ENCODE data around the gene COX8A.
"Not testable (repeated sequence)": the region's sequence is repeated elsewhere in the genome, so short reads cannot be mapped to it uniquely, and the experiment has no call there.

COX8A gene, protein sequence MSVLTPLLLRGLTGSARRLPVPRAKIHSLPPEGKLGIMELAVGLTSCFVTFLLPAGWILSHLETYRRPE

DNA sequence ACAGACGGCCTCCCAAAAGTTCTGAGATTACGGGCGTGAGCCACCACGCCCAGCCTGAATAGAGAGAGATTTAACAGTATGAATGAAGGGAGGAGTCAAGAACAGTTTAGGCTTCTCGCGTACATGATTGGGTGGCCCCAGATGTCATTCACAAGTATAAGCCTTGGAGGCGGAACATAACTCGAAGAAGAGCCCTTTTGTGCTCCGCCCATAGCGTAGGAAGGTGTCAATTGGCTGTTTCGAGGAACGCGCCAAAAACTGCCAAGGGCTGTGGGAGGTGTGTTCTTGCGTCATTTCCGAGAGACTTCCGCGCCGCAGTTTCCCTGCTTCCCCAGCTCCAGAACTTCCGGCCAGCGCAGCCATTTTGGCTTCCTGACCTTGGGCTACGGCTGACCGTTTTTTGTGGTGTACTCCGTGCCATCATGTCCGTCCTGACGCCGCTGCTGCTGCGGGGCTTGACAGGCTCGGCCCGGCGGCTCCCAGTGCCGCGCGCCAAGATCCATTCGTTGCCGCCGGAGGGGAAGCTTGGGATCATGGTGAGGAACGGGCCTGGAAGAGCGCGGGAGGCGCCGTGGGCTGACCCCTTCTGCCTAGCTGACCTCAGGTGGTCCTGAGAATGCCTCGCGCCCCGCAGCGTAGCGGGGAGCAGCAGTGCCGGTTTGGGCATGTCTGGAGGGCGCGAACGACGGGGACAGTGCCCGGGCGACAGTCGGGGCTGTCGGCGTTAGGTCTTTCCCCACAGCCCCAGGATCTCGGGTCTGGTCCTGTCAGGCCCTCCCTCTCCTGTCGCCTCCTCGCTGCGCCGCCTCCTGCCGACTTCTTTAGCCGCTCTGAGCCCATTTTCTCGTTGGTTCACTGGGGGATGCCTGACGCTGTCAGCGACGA is at the start of gene COX8A:
Gene COX8A, plus strand, starts transcription at position 362 of the 885 bp plus-strand sequence. Its CDS starts 61 bp downstream, at position 423.
- peak; percentile 100 for DNase-seq

DNA sequence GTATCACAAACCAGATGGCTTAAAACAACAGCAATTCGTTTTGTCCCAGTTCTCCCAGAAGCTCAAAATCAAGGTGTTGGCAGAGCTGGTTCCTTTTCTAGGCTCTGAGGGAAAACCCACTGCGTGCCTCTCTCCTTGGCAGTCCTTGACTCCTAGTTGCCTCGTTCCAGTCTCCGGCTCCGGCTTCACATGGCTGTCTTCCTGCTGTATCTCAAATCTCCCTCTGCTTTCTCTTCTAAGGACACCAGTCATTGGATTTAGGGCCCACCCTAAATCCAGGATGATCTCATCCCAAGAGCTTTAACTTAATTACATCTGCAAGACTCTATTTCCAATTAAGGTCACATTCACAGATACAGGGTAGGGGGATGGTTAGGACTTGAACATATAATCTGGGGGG is 44.8 kb upstream of the COX8A start:
- DNase-seq, result no peak

DNA sequence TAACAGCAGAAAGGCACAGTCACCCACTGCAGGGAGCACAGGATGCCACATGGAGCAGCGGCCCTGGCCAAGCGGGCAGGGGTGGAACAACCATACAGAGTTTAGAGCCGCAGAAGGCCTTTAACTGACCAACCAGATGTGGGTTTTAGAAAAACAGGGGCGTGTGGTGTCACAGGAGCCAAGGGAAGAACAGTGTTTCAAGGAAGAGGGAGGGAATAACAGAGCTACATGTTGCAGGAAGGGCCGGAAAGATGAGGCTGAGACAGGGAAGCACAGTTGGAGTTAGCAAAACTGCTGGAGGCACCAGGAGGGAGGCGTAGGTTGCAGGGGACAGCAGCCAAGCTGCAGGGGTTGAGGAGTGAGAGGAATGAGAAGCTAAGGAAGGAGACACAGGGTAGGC is 43.4 kb upstream of the COX8A start:
- DNase-seq, result no peak

DNA sequence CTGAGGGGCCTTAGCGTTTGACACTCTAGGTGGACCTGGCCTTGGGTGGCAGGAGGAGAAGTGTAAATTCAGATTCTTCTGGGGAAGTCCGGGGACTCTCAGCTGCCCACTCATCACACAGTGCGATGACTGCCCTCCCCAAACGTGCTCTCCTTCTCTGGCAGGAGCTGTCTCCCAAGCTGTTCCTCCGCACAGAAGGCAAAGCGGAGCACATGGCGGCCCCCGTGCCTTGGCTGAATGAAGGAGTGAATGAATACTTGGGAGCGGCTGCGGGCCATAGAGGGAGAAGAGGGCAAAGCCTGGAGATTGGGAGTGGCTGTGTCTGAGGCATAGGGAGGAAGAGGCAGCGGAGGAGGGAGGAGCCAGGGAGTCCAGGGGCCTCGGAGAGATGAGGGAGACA is 42.5 kb upstream of the COX8A start:
- DNase-seq, result no peak

DNA sequence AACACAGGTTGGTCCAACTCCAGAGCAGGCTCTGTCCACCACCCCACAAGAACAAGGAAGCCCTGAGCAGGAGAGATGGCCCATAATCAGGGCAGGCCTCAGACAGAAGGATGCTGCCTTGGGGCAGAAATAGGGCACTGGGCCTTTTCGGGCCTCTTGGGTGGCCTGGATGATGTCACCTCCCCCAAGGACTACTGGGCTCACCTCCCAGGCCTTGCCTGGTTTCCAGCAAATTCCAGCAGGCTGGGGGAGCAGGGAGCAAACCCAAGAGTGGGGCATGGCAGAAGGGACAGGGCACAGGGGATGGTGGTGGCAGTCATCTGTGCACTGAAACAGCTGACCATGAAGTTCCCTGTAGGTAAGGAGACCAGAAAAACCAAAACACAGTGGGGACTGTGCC is 41.0 kb upstream of the COX8A start:
- DNase-seq, result peak; percentile 27

DNA sequence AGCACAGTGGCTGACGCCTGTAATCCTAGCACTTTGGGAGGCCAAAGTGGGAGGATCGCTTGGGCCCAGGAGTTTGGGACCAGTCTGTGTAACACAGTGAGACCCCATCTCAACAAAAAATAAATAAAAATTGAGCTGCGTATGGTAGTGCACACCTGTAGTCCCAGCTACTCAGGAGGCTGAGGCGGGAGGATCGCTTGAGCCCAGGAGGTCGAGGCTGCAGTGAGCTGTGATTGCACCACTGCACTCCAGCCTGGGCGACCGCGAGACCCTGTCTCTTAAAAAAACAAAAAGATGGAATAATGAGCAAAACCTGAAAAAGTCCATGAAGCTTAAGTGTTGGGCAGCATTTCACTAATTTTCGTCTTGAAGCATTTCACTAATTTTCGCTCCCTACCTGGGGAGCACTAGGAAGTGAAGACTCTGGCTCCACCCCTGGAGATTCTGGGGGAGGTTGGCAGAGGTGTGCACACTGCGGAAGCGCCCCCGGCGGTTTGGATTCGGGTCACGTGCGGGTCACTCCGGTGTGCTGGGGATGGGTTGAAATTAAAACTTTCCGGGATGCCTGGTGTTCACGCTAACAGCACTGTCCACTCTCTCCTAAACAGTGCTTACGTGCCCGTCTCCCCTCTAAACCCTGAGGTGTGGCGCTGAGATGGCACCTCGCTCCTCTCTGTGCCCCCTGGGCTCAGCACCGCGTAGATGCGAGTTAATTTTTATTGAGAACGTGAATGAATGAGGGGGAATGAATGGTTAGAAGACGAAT is 36.5 kb upstream of the COX8A start:
- DNase-seq, result no peak

DNA sequence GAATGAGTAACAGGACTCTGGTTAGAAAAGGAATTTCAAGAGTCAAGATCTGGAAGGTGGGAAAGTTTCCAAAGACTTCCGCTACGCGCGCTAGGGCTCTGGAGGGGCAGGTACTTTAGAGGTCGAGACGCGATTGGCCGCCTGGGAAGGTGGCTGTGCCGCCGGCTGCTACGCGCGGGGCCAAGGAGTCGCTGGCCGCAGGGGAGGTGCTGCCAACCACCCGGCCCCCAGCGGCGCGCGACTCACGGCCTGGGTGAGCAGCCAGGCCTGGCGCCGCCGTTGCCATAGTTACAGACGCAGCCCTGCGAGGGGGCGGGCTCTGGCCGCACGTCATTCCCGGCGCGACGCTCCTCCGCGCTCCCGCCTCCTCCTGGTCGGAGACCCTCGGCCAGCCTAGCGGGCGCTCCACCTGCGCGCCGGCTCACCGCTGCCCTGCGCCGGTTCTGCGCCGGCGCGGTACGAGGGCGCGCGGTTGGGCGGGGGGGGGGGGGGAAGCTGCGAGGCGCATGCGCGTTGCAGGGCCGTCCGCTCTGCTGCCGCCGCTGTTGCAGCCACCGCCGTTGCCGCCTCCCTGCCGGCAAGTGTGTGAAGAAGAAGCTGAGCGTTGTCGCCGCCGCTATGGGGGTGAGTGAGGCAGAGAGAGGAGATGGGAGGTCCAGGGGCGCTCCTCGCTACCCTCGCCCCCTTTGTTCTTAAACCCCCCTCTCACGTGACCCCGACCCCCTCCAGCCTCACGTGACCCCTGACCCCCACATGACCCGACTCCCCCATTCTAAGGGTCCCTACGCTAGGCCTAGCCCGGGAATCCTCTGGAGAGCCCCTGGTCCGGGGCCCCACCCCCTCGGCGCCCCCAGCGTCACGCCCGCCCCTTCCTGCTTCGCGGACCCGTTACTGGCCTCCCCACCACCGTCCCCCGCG is 35.7 kb upstream of the COX8A start, which contains the start of gene NAA40:
Gene NAA40, plus strand, starts transcription at position 524 of the 918 bp plus-strand sequence. Its CDS starts 95 bp downstream, at position 619.
- DNase-seq, result peak; percentile 93

DNA sequence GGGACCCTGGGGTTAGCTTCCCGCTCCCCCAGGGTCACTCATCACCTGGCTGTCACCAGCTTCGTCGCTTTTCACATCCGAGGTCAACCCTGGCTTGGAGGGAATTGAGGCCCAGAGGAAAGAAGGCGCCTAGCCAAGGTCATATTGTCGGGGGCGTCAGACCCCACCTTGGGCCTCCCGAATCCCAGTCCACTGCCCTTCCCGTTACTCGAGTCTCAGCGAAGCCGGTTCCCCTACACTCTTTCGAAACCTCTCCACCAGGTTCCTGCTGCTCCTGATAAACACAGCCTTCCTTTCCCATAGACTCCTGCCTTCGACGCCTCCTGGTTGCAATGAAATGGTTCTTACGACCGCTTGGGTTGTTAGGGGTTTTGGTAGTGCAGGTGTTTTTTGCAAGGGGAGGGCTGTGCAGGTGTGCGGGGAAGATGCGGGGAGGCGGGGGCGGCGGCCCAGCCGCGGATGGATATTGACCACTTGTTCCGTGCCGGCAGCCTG is 35.0 kb upstream of the COX8A start:
- DNase-seq, result no peak

DNA sequence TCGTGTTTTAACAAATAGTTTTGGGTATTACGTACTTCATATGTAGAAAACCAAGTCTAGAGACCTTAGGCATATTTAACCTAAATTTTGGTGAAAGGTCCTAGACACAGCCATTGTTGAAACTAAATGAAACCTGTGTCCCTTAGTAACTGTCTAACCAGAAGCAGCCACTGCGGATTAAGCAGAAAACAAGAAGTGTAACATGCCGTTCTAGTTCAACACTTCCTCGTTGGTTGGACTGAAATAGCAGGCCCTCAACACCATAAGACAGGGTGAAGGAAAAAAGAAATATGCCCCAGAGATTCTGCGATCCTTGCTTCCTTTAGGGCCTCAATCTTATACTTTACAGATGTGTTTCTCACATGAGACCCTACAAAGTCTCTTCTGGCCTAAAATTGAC is 33.6 kb upstream of the COX8A start:
- no peak for DNase-seq

DNA sequence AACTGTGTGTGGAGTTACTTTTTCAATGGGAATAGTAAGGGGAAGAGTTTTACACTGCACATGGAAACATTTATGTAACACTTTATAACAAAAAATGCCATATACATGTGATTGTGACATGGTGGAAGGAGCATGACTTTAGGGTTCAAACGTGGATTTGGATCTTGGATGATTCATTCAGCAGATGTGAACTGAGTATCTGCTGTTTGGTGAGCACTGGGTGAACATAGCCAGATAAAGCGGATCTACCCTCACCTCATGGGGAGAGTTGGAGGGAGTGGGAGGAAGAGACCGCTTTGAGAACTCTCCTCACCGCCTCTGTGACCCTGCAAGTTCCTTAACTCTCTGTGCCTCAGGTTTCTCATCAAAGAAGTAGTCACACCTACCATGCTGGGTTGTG is 32.5 kb upstream of the COX8A start:
- DNase-seq, result no peak

DNA sequence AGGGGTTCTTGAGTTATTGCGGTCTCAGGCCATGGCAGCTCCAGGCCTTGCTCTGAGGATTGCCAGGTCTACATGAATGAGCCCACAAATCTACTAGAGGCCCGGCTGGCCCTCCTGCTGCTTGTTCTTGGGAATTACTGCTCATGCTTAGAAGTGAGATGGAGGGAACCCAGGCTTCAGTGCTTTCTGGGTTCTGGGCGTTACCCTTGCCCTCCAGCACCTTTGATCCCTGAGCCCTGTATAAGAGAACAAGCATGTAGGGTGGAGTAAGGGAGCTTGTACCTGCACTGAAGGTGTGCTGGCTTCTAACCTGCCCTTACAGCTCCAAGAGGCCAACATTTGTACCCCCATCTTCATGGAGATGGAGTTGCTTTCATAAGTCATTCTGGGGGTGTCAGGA is 31.6 kb upstream of the COX8A start:
- no peak for DNase-seq

DNA sequence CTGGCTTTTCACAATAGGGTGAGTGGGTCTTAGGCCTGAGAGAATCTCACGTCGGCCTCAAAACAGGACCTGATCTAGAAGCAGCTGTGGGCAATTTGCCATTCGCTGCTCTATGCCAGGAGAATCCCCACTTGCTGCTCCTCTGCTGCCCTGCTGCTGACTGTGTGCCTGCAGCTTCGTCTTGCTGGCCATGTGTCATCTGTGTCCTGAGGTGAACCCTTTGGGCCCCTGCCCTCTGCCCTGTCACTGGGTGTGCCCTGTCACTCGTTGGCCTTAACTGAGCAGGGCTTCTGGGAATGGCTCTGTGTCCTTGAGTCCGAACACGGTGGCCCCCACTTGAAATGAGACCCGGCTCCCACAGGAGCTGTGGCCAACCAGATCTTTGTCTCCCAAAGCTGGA is 29.4 kb upstream of the COX8A start:
- DNase-seq, result no peak

DNA sequence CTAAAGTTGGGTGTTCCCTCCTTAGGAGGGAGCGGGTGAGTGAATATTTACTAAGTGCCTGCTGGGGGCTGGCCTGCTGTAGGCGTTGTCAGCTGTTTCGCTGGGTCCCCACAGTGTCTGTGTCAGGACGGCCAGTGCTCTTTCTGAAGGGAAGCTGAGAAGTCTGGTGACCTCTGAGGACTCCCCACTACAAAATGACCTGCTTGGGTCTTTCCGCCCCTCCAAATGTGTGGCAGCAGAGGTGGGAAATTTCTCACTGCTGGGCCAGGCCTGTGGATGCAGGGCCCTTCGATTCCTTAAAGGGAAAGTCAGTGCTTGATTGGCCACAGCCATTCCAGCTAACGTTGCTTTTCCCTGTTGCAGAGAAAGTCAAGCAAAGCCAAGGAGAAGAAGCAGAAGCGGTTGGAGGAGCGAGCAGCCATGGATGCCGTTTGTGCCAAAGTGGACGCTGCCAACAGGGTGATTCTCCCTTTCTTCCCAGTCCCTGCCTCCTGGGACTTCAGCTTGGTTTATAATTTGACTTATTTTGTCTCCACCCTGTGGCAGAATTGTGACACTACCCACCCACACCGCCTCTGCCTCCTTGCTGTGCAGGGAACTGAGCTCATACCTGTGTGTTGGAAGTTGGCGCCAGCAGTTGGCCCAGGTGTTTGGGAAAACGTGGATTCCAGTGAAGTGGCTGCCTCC is 28.8 kb upstream of the COX8A start:
- DNase-seq, result peak; percentile 77

DNA sequence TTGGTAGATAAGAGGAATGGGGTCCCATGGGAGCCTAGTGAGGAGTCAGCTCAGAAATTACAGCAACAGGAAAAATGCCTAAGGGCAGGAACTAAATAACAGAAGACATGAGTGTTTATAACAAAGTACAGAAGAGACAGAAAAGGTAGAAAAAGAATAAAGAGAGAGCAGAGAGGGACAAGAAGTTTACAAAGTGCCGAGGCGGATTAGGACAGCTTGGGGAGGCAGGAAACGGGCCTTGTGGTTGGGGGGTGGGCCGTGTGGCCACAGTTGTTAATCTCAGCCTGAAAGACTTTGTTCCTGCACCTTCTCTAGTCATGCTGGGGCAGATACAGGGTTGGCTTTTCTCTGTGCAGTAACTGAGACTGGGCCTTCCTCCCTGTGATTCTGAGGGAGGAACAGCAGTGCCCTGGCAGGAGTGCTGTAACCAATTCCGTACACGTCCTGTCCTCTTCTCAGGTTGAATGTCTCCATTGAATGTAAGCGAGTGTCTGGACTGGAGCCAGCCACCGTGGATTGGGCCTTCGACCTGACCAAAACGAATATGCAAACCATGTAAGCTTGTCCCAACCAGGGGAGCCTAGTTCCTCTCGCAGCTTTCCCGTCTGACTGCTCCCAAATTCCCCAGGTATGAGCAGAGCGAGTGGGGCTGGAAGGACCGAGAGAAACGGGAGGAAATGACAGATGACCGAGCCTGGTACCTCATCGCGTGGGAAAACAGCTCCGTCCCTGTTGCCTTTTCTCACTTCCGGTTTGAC is 22.5 kb upstream of the COX8A start:
- DNase-seq, result no peak

DNA sequence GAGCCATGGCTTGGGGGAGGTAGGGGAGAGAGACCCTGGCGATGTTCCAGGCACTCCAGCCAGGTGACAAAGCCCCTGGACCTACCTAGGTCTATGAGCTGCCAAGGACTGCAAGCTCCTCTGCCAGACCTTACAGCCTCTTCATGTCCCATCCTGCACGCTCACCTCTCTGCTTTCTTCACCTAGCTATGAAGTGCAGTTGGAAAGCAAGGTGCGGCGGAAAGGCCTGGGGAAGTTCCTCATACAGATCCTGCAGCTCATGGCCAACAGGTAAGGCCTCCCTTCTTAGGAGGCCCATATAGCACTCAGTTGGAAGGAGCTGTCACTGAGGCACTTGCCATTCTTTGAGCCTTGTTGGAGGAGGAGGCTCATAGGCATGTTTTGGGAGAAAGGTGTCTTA is 21.9 kb upstream of the COX8A start:
- DNase-seq, result no peak

DNA sequence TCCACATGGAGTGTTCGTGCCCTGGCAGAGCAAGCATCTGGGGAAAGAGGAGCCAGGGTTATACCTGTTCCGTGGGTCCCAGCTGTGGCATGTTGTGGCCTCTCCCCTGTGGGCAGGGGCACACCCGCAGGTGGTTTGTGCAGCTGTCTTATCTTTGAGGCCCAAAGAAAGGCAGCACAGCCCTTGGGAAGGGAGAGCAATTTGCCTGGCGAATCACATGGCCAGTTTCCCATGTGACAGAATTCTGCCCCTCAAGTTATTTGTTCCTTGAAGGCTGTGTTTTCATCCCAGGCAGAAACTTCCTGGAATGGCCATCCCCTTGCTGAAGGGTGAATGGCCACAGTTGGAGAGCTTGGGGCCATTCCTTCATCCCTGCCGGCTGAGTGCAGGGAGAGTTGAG is 16.4 kb upstream of the COX8A start:
- no peak for DNase-seq

DNA sequence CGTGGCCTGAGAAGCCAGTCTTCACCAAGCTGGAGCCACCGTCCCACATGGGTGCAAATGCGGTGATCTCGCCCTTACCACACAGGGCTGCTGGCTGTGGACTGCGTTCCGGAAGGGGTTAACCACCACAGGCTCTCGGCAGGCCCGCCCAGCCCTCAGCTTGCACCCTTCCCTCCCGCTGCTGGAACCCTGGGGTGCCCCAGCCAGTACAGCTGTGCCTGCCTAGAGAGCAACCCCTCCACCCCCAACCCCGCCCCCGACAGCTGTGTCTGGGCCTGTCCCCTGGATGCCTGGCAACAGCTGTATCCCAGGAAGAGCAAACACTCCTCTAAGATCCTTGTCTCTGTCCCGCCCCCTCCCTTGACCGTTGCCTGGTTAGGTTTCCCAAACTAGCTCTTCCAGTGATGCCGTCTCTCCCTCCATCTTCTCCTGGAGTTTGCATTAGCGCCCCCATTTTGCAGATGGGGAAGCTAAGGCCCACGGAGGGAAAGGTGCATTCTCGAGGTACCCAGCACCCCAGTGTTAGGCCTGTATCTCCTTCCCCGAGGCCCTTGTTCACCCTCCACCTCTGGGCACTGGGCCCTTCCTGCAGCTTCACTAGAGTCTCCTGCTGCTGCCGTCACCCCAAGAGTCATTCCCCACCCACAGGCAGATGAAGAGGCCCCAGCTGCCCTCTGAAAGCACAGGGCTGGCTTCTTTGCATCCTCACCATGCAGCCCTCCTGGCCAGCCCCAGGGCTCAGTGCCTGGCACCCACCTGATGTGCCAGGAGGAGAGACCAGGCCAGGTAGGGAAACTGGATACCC is 12.6 kb upstream of the COX8A start:
- DNase-seq, result peak; percentile 42

DNA sequence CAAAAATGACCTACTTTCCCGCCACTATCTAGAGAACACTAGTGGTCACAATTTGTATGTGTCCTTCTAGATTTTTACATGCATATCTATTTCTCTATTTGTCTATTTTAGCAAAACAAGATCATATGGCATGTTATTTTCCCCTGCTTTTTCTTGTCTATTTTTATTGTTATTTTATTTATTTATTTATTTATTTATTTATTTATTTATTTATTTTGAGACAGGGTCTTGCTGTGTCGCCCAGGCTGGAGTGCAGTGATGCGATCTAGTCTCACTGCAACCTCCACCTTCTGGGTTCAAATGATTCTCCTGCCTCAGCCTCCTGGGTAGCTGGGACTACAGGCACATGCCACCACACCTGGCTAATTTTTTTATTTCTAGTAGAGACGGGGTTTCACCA is 10.5 kb upstream of the COX8A start:
- not testable (repeated sequence) for DNase-seq

DNA sequence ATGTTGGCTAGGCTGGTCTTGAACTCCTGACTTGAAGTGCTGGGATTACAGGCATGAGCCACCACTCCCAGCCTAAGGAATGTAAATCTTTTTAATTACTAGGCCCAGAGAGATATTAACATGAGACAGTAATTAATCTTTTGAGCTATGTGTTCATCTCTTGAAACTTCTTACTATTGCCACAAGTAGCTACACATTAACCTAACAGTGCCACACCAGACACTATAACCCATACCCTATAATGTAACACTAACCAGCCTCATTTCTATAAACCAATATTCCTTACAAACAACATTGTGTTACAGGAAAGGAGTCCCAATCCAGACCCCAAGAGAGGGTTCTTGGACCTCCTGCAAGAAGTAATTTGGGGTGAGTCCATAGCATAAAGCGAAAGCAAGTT is 8.0 kb upstream of the COX8A start:
- no peak for DNase-seq

DNA sequence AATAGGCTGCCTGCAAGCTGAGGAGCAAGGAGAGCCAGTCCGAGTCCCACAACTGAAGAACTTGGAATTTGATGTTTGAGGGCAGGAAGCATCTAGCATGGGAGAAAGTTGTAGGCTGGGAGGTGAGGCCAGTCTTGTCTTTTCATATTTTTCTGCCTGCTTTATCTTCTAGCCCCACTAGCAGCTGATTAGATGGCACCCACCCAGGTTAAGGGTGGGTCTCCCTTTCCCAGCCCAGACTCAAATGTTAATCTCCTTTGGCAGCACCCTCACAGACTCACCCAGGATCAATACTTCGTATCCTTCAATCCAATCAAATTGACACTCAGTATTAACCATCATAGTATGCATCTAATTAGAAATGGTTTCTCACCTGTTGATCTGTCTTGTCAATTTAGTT is 5.0 kb upstream of the COX8A start:
- no peak for DNase-seq
